NCI-H69 (cell line): ENCODE results near the gene SLC38A3.

Experiments used
- DNase-seq: peaks from one replicate; lab custom pipeline; 2025; lab: John Stamatoyannopoulos, UW

The SLC38A3 gene

DNA sequence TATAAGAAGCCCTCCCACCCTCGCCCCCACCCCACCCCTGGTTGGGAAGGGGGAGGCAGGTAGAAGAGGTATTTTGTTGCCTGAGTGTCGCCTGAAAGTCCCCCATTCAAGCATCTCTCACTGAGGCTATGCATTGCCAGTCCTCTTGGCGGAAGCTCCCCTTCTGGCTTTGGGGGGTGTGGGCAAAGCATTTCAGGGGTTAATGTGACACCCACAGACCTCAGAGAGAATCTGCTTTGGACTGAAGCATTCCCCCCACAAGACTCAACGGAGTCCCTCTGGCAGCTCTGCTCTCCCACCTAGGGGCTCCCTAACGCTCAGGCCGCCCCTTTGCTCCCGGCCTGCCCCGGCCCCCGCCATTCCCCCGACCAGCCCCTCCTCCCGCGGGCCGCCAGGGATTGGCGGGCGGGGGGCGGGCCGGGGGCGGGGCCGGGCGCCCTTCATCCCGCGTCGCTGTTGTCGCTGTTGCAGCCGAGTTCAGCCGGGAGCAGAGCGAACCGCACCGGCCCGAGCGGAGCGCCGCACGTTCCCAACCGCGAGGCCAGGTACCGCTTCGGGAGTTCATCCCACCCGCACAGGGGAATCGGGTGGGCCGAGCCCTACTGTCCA is at the start of gene SLC38A3:
Gene SLC38A3 (plus strand): TSS at position 468 of the 609 bp plus-strand sequence. CDS start 8,929 bp downstream, outside the sequence.
- DNase-seq = peak; percentile 49

DNA sequence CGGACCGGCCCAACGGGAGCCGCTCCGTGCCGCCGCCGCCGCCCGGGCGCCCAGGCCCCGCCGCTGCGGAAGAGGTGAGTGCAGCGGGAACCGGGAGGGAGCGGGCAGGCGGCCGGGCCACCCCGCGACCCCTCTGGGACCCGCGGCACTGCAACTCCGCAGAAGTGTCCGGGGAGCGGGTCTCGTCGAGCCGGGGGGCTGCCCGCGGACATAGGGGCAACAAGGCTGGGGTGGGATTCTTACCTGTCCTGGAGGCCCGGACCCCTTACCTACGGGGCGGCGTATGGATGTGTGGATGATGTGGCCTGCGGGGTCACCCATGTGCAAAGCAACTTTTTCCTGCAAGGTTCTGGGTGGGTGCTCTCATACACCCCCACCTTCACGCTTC is 49.6 kb upstream of the SLC38A3 start:
- DNase-seq = no peak

DNA sequence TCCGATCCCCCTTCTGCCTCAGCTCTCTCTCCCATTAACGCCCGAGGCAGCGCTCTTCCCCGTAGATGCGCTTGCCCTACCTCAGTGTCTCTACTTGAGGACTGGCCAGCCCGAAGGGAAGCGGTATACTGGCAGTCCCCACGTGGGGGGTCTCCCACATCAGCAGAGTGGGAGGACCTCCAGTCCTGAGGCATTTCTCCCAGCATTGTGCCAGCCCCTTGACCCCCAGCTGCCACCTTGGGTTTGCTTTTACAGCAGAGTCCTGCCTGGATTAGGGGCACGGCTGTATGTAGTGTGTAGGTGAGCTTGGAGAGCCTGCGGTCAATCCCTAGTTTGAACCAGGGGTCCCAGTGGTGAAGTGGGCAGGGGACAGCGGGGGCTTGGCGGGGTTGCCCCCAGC is 49.2 kb upstream of the SLC38A3 start:
- DNase-seq = no peak

DNA sequence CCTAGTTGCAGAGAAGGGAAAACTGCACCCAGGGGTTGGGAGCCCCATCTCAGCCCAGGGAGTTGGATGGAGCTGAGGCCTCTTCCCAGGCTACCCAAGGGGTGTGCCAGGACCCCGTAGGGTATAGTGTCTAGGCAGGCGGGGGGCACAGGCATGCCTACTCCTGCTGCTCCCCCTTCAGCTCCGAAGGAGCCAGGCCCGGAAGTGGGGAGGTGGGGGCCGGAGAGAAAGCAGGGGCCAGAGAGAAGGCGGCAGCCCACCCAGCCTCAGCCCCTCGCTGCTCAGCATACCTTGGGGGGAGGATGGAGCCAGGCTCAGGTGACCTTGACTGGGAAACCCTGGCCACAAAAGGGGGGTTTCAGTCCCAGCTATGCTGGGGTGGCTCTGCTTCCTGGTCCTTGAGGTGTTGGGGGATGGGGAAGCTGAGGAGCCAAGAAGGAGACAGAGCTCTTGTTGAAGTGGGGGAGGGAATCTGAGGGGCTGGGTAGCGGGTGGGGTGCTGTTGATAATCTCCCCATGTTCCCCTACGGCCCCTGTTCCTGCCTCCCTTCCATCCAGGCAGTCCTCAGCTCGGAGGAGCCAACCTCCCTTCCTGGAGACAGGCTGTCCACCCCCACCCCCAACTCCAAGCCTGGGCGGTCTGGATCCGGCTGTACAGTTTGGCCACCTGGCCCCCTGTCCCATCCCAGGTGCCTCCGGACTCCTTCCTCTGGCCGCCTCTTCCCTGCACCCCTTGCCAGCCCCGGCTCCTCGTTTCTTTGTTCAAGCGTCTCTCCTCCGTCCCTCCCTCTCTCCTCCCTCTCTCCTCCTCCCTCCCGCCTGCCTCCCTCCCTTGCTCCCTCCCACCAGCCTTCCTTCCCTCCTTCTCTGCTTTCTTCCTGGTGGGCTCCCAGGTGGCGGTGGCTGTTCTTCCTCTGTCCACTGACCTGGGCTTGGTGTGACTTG is 48.2 kb upstream of the SLC38A3 start:
- peak; percentile 43 for DNase-seq

DNA sequence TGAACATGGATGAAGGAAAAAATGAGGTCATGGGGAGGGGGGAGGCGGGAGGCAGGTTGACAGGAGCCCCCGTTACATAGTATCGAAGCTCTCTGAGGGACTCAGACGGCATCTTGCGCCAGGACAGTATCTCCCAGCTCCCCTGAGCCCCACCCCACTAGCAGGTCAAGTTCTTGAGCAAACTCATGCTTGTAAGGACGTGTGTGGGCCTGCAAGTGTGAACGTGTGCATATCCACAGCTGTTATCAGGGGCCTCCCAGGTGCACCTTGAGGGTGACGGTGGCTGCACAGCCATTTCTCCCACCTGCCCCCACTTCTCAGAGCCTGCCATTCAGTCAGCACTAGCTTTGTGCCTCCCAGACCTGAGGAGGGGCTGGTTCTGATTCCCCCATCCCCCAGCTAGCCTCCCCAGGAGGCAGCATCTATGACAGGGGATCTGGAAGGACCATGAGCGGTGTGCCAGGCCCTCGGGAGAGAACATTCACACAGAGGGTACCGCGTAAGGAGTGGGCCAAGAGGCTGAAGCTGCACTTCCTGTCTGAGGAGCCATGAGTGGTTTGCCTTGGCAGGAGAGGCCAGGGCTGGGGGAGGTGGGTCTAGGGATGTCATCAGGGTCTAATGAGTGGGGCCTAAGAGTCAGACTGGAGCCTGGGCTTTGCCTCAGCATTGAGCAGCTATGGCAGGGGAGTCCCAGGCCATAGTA is 47.1 kb upstream of the SLC38A3 start:
- DNase-seq = peak; percentile 42

DNA sequence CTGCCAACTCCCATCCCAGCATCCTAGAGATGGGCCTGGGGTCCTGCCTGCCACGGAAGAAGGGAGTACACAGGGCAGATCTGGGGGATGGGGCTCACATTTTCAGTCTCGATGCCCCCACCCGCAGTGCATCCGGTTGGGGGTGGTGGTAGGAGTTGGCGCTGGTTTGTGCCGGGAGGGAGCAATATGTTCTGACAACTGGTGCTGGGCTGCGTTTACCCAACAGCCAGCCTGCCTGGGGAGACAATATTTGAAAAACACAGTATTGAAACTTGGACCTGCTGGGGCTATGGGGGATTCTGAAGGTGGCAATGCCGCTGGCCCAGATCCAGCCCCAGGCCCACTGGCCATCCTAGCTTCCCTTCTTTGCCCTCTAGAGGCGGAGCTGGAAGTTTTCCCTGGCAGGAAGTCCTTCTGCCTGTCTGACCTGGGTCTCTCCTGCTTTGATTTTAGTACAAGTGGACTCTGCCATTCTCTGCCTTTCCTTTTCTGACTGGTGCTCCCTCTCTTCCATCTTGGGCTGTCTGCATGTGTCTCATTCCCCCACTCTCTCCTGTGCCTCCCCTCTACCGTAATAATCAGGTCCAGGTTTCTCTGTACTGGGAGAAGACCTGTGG is 46.4 kb upstream of the SLC38A3 start:
- peak; percentile 28 for DNase-seq

DNA sequence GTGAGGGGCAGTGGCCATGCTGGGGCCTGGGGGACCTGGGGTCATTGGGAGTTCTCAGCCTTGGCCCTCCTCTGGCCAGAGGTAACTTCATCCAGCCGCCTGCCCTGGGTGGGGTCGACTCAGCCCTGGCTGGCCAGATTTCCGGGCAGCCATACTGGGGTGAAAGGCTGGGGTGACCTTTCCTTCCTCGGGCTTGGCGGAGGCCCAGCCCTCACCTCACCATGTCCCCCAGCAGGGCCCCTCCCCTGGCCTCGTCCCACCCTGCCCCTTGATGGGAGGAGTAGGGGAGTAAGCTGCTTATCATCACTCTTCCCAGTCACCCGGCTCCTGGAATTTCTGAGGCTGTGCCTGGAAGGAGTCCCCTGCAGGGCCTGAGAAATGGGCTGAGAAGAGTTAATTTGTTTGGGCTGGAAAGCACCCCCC is 44.5 kb upstream of the SLC38A3 start:
- no peak for DNase-seq

DNA sequence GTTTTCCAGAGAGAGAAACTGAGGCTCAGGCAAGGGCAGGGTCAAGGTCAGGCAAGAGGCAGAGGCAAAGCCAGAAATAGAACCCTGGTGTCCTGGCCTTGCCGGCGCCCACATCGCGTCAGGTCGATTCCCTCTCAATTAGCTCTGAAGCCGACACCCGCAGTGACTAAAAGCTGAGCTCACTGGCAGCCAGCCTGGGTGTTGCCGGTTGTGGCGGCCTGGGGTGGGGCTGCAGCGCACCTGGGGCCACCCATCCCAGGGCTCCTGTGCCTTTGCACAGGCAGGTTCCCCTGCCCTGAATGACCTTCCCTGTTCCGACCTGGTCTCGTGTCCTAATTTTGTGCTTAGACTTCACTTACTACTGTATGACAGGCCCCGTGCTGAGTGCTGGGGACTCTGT is 43.8 kb upstream of the SLC38A3 start:
- DNase-seq = peak; percentile 73

DNA sequence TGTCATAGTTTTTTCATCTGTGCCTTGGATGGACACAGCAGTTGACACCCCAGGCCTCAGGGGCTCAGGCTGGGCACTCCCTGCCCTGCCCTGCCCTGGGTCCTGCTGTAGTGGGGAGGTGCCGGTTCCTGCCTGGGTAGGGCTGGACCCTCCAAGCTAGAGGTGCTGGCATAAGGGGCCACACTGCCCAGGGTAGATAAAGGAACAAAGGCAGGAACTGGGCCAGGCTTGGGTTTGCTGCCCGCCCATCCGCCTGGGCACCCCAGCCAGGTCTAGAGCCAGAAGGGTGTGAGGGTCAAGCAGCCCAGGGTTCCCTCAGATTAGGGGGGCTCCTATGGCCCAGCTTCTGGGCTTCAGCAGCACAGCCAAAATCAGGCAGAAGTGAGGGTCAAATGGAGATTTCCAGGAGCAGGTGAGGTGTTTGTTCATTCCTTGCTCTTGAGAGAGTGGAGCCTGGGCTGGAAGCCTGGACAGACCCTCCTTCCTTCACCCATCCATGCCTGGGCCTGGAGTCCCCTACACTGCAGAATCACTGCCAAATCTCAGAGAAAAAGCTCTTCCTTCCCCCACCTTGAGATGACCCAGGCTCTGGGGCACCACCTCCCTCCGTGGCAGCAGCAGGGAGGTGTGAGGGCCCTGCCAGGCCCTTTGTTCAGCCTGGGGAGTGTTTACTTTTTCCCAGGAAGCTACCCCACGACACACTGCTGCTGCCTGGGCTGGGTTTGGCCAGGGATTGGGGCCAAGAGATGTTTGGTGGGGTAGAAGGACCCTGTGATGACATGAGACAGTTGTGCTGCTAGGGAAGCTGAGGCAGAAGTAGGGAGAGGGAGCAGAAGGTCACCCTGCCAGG is 42.8 kb upstream of the SLC38A3 start:
- peak; percentile 46 for DNase-seq

DNA sequence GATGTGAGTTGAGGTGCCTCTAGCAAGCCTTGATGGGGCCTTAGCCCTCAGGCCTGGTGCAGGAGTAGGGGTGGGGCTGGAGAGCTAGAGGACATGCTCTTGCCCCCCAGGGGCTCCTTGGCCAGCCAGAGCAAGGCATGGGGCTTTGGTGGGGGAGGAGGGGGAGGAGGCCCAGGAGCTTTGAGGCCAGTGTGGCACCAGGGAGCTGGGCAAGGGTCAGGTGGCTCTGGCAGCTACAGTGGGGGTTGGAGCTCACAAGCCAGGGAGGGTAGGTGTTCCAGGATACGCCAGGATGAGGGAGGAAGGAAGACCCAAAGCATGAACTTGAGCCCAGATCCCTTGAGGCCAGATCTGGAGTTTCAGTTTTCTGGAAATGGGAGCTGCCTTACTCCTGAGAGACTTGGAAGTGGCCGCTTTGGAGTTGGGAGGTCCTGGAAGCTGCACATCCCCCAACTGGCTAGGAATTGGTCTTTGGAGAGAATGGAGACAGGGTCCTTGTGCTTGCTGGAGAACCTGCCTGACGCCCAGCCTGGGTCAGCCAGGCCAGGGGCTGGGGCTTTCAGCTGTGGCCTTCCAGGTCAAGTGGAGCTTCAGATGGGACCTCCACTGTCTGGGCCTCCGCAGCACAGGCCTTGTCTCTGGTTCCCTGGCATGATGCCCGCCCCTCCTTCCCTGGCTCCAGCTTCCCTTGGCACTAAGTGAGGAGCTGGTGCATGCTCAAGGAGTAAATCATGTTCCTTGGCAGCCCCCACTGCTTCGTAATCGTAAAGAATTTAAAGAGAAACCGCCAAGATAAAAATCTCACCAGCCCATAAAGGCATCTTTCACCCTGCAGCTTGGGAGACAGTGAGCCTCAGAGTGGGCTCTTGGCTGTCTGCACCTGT is 41.3 kb upstream of the SLC38A3 start:
- no peak for DNase-seq

DNA sequence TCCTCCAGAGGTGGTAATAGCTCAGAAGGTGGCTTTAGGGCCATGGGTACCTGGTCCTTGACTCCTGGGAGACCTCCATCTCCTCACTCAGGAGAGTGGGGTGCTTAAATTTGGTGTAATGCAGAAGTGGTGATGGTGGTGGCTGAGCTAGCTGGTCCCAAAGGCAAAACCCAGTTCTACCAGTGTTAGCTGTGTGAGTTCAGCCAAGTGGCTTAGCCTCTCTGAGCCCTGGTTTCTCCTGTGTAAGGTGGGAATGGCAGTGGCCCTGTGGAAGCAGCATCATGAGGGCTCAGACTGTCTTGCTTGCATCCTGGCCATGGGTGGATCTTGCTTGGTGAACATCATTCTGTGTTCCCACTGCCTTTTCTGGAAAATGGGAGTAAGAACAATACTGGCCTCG is 40.6 kb upstream of the SLC38A3 start:
- no peak for DNase-seq

DNA sequence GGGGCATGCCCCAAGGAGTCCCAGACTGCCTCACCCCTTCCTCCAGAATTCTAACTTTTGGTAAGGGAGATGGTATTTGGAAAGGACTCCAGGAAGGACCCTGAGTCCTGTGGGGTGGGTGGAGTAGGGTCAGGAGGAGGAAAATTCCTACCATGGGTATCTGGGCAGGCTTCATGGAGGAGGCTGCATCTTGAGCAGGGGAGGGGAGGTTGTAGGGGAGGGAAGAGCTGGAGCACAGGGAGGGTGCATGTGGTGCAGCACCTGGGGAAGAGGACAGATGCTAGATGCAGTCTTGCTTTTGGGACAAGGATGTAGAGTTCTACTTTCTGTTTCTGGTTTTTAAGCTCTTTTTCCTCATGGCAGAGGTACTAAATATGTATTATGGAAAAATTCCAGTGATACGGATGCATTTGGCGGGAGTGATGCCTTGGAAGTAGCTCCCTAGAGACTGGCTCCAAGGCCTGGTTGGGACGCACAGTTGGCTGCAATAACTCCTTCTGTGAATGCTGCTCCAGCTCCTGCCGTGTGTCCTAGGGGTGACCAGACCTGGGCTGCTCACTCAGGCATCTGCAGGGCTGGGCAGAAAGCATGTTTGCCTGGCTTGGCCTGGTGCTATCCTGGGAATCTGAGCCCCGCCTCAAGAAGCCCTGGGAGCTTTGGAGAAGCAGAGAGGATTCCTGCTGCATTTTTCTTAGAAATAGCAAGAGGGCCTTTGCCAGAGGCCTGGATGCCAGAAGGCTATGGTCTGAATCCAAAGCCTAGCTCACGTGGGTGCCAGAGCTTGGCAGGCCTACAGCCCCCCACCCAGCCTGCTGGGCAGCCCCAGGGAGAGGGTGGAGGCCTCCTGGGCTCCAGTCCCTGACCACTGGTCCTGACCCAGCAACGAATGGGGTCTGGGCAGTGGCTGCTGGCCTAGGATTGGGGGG is 39.8 kb upstream of the SLC38A3 start:
- DNase-seq = peak; percentile 11

DNA sequence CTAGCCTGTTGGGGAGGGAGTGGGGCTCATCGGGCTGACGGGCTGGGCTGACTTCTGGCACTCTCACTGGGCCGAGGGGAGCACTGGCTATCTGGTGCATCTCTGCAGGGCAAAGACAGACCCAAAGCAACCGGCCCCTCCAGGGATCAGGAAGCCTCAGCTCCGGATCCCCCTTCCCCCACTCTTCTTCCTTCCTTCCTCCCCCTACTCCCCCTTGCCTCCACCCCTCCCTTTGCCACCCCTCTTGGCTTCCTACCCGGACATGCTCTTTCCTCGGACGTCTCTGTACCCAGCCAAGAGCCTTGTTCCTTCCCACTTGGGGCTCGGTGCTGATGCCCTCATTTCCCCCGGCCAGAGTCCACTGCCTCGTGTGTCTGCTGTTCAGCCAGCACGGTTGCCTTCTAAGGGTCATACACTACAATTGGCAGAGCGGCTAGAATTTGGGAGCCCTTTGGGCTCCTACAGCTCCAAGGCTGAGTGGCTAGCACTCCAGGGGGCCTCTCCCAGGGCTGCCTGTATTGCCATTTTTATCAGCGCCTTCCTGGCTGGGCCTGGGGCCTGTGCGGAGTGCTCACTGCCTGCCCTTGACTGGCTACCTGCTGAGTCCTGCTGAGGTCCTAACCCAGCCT is 39.0 kb upstream of the SLC38A3 start:
- DNase-seq = no peak

DNA sequence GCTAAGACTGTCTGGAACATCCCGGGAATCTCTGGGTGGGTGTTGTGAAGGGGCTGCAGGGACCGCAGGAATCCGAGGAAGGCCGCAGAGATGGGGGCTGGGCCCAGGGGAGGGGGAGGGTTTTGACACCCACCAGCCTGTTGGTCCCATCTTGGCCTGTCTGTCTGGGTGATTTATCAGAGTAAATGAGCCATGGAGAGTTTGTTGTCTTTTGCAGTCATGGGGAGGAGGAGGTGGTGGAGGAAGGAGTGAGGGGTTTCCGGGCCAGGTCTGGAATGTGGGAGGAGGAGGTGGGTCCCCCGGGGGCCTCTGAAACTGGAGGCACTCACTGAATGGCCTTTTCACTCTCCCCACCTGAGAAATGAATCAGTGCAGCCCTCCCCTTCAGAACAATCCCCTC is 38.5 kb upstream of the SLC38A3 start:
- peak; percentile 77 for DNase-seq

DNA sequence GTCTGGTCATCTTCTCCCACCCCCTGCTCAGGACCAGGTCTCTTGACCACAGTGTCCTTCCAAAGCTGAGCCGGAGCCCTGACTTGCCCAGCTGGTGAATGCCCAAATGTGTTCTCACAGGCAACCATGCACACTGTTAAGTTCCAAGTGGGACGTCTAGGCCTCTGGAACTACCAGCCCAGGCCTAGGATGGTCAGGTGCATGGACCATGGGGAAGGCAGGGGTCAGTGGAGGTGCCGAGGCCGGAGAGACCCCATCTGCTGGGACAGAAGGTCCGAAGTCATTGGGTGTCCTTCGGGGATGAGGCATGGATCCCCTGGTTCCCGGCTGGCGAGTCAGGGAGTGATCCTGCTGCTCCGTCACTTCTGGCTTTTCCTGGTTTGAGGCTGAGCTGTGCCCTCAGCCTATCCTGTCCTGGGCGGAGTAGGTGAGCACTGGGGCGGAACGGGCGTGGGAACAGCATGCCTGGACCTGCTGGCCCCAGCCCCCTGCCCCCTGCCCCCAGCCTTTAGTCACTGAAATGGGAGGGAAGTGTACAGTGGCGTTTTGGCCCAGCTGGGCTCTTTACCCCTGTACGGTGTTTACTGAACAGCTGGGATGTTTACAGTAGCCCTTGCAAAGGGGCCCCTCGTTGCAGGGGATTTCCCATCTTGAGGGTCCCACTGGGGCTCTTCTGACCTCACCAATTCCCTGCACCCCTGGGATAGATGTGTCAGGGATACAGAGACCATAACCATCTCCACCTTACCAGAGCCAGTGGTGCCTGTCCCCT is 37.8 kb upstream of the SLC38A3 start:
- peak; percentile 82 for DNase-seq

DNA sequence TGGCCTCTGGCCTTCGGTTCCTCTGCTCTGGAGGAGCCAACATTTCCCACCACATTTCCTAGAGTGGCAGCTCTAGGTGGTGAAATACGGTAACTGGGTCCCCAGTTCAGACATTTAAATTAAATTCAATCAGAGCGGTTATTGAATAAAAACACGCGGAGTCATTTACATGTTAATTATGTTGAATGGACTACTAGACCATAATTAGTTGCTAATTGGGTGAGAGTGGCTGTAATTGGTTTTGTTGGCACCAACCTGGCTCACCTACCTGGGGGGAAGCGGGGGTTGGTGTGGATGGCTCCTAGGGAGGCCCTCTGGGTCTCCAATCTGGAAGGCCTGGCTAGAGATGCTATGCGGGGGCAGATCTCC is 37.2 kb upstream of the SLC38A3 start:
- DNase-seq = peak; percentile 93

DNA sequence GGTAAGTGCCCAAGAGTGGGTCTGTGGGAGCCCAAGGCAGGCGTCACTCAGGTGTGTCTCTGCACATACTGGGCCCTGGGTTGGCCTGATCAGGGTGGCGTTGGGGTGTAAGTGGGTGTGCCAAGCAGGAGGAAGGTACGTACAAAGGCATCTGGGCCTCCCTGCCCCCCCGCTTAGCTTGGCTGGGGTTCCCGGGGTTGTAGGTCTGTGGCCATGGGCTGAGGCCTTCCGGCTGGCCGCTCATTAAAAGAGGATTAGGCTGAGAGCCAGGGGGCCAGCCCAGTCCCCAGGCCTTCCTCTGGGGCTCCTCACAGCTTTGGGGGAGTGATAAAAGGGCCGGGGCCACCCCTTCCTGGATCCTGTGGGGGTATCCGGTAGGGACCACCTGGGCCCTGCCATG is 36.7 kb upstream of the SLC38A3 start:
- no peak for DNase-seq

DNA sequence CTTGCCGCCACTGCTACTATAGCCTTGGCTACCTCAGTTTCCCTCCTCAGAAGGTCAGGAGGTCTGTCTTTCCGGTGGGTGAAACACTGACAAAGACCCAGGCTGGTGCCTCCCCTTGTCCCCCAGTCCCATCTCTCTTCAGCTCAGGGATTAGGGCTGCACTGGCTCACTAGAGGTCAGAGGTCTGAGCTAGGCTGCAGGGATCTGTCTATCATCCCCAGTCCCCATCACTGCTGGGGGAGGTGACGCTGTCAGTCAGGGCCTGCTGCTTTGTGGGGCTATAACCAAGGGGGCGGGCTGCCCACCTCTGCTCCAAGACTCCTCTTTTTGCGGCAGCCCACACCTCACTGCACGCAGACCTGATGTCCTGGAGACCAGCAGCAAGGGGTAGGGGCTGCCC is 36.3 kb upstream of the SLC38A3 start:
- DNase-seq = no peak
